C4-2B (cell line): ENCODE results near the gene CYTH2.

Source experiments
- H3K27ac ChIP-seq: fragments of 450-650 bp; 2 replicates; pipeline ENCODE4 v1.5.1; 2017
- ZFX ChIP-seq: fragments of 450-650 bp; IDR thresholded peaks from 2 replicates; pipeline ENCODE4 v1.6.1; 2017
- TF ChIP-seq, protein P1 (sequence below): fragments of 450-650 bp; conservative IDR thresholded peaks from 2 replicates; pipeline ENCODE4 v1.5.1; 2017; ENCODE audit warnings: mild to moderate bottlenecking

CYTH2 gene

DNA sequence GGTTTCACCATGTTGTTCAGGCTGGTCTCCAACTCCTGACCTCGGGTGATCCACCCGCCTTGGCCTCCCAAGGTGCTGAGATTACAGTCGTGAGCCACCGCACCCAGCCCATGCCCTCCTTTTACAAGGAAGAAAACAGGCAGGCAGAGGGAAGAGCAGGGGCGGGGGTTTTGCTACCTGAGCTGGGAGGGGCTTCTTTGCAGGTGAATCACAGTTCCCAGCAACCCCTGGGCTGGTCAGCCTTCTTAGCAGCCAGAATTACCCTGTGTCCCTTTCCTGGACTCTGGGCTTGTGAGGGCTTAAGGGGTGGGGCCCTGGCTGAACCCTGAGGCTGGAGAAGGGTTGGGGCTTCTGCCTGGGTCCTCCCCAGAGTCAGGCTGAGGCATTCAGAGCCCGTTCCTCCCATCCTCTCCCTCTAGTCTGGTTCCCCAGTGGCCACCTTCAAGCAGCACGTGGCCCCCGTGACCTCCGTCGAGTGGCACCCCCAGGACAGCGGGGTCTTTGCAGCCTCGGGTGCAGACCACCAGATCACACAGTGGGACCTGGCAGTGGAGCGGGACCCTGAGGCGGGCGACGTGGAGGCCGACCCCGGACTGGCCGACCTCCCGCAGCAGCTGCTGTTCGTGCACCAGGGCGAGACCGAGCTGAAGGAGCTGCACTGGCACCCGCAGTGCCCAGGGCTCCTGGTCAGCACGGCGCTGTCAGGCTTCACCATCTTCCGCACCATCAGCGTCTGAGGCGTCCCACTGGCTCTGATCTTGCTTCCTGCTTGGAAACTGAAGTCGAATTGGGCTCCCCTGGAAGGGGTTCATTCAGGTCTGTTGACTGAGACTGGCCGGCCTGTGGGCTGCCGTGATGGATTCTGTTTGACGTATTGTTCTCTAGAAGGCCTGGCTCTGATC lies 16.6 kb upstream of the CYTH2 start:
- TF ChIP-seq, protein P1, sequence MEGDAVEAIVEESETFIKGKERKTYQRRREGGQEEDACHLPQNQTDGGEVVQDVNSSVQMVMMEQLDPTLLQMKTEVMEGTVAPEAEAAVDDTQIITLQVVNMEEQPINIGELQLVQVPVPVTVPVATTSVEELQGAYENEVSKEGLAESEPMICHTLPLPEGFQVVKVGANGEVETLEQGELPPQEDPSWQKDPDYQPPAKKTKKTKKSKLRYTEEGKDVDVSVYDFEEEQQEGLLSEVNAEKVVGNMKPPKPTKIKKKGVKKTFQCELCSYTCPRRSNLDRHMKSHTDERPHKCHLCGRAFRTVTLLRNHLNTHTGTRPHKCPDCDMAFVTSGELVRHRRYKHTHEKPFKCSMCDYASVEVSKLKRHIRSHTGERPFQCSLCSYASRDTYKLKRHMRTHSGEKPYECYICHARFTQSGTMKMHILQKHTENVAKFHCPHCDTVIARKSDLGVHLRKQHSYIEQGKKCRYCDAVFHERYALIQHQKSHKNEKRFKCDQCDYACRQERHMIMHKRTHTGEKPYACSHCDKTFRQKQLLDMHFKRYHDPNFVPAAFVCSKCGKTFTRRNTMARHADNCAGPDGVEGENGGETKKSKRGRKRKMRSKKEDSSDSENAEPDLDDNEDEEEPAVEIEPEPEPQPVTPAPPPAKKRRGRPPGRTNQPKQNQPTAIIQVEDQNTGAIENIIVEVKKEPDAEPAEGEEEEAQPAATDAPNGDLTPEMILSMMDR = no peak
- TF ChIP-seq ZFX = no peak
- peak overlapping the region; percentile 31 for H3K27ac ChIP-seq

GRCh38 chr19:48454150-48454730 lies 14.9 kb upstream of the CYTH2 start:
- no peak overlapping the region for H3K27ac ChIP-seq
- TF ChIP-seq ZFX = no peak
- TF ChIP-seq, protein P1 = no peak

- TF ChIP-seq ZFX = no peak
- TF ChIP-seq, protein P1 = no peak
- no peak within 1 kb of the TSS for H3K27ac ChIP-seq
These were observed 13.8 kb upstream of the CYTH2 start, which contains the start of gene KCNJ14 for GRCh38 chr19:48455171-48455907. Gene KCNJ14 (plus strand): TSS chr19:48455574. CDS start chr19:48461725, 6,151 bp downstream.

- no peak overlapping the region for H3K27ac ChIP-seq
- TF ChIP-seq, protein P1 = no peak
- no peak for TF ChIP-seq ZFX
These were observed 13.1 kb upstream of the CYTH2 start for GRCh38 chr19:48455908-48456562.

DNA sequence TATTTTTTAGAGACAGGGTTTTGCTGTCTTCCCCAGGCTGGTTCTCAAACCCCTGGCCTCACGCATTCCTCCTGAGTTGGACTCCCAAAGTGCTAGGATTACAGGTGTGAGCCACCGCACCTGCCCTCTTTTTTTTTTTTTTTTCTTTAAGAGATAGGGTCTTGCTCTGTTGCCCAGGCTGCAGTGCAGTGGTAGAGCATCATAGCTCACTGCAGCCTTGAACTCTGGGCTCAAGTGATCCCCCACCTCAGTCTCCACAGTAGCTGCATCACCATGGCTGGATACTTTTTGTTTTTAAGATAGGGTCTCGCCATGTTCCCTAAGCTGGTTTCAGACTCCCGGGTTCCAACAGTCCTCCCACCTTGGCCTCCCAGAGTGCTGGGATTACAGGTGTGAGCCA lies 12.3 kb upstream of the CYTH2 start:
- no peak for TF ChIP-seq ZFX
- TF ChIP-seq, protein P1 = no peak
- H3K27ac ChIP-seq = no peak overlapping the region

DNA sequence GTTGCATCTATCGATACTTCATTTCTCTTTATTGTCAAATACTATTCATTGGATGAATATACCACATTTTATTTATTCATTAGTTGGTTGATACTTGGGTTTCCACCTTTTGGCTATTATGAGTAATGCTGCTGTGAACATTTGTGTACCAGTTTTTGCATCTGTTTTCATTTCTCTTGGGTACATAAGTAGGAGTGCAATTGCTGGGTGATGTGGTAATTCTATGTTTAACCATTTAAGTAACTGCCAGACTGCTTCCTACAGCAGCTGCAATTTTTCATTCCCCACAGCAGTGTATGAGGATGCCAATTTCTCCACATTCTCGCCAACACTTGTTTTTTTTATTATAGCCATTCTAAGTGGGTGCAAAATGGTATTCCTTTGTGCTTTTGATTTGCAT lies 11.2 kb upstream of the CYTH2 start:
- TF ChIP-seq, protein P1 = no peak
- no peak for TF ChIP-seq ZFX
- H3K27ac ChIP-seq = no peak overlapping the region
